IMR-90 (cell line): ENCODE results near the gene RAB28. TPM values are rescaled to one million over a fixed set of nuclear protein-coding genes. Genes with fewer than 3 reads are reported as not detected.

ENCODE experiments used
- ATAC-seq: fragments of 200-7000 bp; cut with Tn5 transposase; 2 replicates; pipeline ENCODE4 v1.9.1; 2020; ENCODE audit warnings: low read depth, mild to moderate bottlenecking, moderate library complexity
- BruUV-seq: library from RNA; stranded (reverse); fragments of 400-500 nt; replicated peaks from 2 replicates; lab custom pipeline; 2021; lab: Mats Ljungman, UMichigan
- CTCF ChIA-PET: fragments of 300-600 bp; formaldehyde crosslinking; extraction: SDS; loops from one replicate; lab custom pipeline; 2021; ENCODE audit warnings: antibody characterized with exemption; lab: Yijun Ruan, JAX
- POLR2A ChIA-PET: fragments of 300-600 bp; sonication (Branson Sonifier 250); formaldehyde crosslinking; loops from one replicate; lab custom pipeline; 2022; ENCODE audit warnings: antibody characterized with exemption; ENCODE audit not compliant: unreplicated experiment; lab: Charles Lee
- DNase-seq: peaks from one replicate; pipeline ENCODE4 v3.0.0; 2013
- H2AFZ ChIP-seq: replicated peaks from 2 replicates; pipeline ENCODE3; 2013; ENCODE audit warnings: low read length, mild to moderate bottlenecking; ENCODE audit not compliant: poor library complexity
- H2AK5ac ChIP-seq: 2 replicates; pipeline ENCODE4 v1.6.1; 2013; ENCODE audit warnings: low read depth, low read length, inconsistent platforms
- H2AK9ac ChIP-seq: replicated peaks from 2 replicates; pipeline ENCODE3; 2013; ENCODE audit warnings: mild to moderate bottlenecking, low read depth, low read length, moderate library complexity; ENCODE audit not compliant: poor library complexity
- H2BK120ac ChIP-seq: 2 replicates; pipeline ENCODE4 v1.6.1; 2013; ENCODE audit warnings: low read depth, low read length, inconsistent platforms
- H2BK15ac ChIP-seq: 3 replicates; pipeline ENCODE4 v1.6.1; 2013; ENCODE audit warnings: low read depth, low read length, inconsistent platforms
- H2BK20ac ChIP-seq: 2 replicates; pipeline ENCODE4 v1.6.1; 2013; ENCODE audit warnings: low read depth, mild to moderate bottlenecking, inconsistent platforms, low read length, moderate library complexity
- H2BK5ac ChIP-seq: 2 replicates; pipeline ENCODE4 v1.6.1; 2013; ENCODE audit warnings: mild to moderate bottlenecking, low read depth, low read length, inconsistent platforms; ENCODE audit not compliant: poor library complexity, severe bottlenecking
- H3K14ac ChIP-seq: replicated peaks from 2 replicates; pipeline ENCODE4 v1.6.1; 2013; ENCODE audit warnings: low read depth, low read length, inconsistent platforms
- H3K18ac ChIP-seq: 2 replicates; pipeline ENCODE4 v1.6.1; 2013; ENCODE audit warnings: low read depth, low read length, control low read depth
- H3K23ac ChIP-seq: 2 replicates; pipeline ENCODE4 v1.6.1; 2013; ENCODE audit warnings: low read depth, low read length, inconsistent platforms
- H3K27ac ChIP-seq: 2 replicates; pipeline ENCODE4 v1.5.1; 2013; ENCODE audit warnings: mild to moderate bottlenecking, control low read depth, low read length; ENCODE audit not compliant: insufficient read depth
- H3K27me3 ChIP-seq: 2 replicates; pipeline ENCODE4 v1.6.1; 2013; ENCODE audit warnings: low read length; ENCODE audit not compliant: control insufficient read depth, insufficient read depth
- H3K36me3 ChIP-seq: 2 replicates; pipeline ENCODE4 v1.6.1; 2013; ENCODE audit warnings: low read length, mixed read lengths; ENCODE audit not compliant: control insufficient read depth, insufficient read depth
- H3K4ac ChIP-seq: 2 replicates; pipeline ENCODE4 v1.6.1; 2013; ENCODE audit warnings: low read depth, low read length, inconsistent platforms
- H3K4me1 ChIP-seq: 2 replicates; pipeline ENCODE4 v1.6.1; 2013; ENCODE audit warnings: low read length, mixed read lengths; ENCODE audit not compliant: control insufficient read depth, insufficient read depth
- H3K4me2 ChIP-seq: 2 replicates; pipeline ENCODE4 v1.6.1; 2013; ENCODE audit warnings: low read depth, mild to moderate bottlenecking, control low read depth, low read length, moderate library complexity
- H3K4me3 ChIP-seq: 2 replicates; pipeline ENCODE4 v1.5.1; 2013; ENCODE audit warnings: low read depth, mild to moderate bottlenecking, control low read depth, low read length, moderate library complexity; ENCODE audit not compliant: insufficient read depth
- H3K56ac ChIP-seq: 2 replicates; pipeline ENCODE4 v1.6.1; 2013; ENCODE audit warnings: low read length, inconsistent platforms; ENCODE audit not compliant: insufficient read depth; ENCODE audit errors: extremely low read depth
- H3K79me1 ChIP-seq, 2 experiments: 2 replicates each; pipeline ENCODE4 v1.6.1; 2013; ENCODE audit warnings: low read length in 2 of 2, inconsistent platforms in 1 of 2, low read depth in 1 of 2
- H3K9ac ChIP-seq: 2 replicates; pipeline ENCODE4 v1.6.1; 2013; ENCODE audit warnings: low read depth, low read length, control low read depth
- H3K9me1 ChIP-seq: 2 replicates; pipeline ENCODE4 v1.6.1; 2013; ENCODE audit warnings: low read length, inconsistent platforms; ENCODE audit not compliant: insufficient read depth
- H3K9me3 ChIP-seq: 2 replicates; pipeline ENCODE4 v1.6.1; 2013; ENCODE audit warnings: low read length; ENCODE audit not compliant: control insufficient read depth, insufficient read depth
- H4K20me1 ChIP-seq: 2 replicates; pipeline ENCODE4 v1.6.1; 2013; ENCODE audit warnings: low read length, inconsistent platforms; ENCODE audit not compliant: insufficient read depth
- H4K5ac ChIP-seq: 2 replicates; pipeline ENCODE4 v1.6.1; 2013; ENCODE audit warnings: mild to moderate bottlenecking, low read depth, low read length, control low read depth
- H4K8ac ChIP-seq, 2 experiments: 2 replicates each; pipeline ENCODE4 v1.6.1; 2013; ENCODE audit warnings: low read depth in 2 of 2, low read length in 2 of 2, control low read depth in 1 of 2, inconsistent platforms in 1 of 2
- H4K91ac ChIP-seq: 2 replicates; pipeline ENCODE4 v1.6.1; 2013; ENCODE audit warnings: low read depth, low read length, inconsistent platforms; ENCODE audit not compliant: insufficient read depth
- BHLHE40 ChIP-seq: fragments of 150-350 bp; IDR thresholded peaks from 2 replicates; pipeline ENCODE4 v1.6.1; 2016; ENCODE audit warnings: mild to moderate bottlenecking, low read depth, low read length
- CEBPB ChIP-seq: IDR thresholded peaks from 2 replicates; pipeline ENCODE4 v1.6.1; 2012; ENCODE audit warnings: low read depth, low read length, improper control_type of control experiment
- CHD1 ChIP-seq: IDR thresholded peaks from 2 replicates; pipeline ENCODE4 v1.6.1; 2012; ENCODE audit warnings: low read depth, low read length, improper control_type of control experiment
- CTCF ChIP-seq: conservative IDR thresholded peaks from 2 replicates; pipeline ENCODE4 v1.5.1; 2012; ENCODE audit warnings: mild to moderate bottlenecking, low read depth, low read length, improper control_type of control experiment
- ELK1 ChIP-seq: fragments of 150-350 bp; IDR thresholded peaks from 2 replicates; pipeline ENCODE4 v1.6.1; 2016; ENCODE audit warnings: low read depth, mild to moderate bottlenecking, low read length, moderate library complexity, borderline replicate concordance
- FOS ChIP-seq: fragments of 150-350 bp; IDR thresholded peaks from 2 replicates; pipeline ENCODE4 v1.6.1; 2016; ENCODE audit warnings: low read depth, low read length
- MAFK ChIP-seq: IDR thresholded peaks from 2 replicates; pipeline ENCODE4 v1.6.1; 2012; ENCODE audit warnings: low read depth, low read length, improper control_type of control experiment
- MAZ ChIP-seq: IDR thresholded peaks from 2 replicates; pipeline ENCODE4 v1.6.1; 2012; ENCODE audit warnings: low read depth, mild to moderate bottlenecking, low read length, improper control_type of control experiment, moderate library complexity, borderline replicate concordance
- MXI1 ChIP-seq: IDR thresholded peaks from 2 replicates; pipeline ENCODE4 v1.6.1; 2012; ENCODE audit warnings: low read depth, mild to moderate bottlenecking, low read length, moderate library complexity, borderline replicate concordance
- NFE2L2 ChIP-seq: fragments of 150-350 bp; IDR thresholded peaks from 2 replicates; pipeline ENCODE4 v1.6.1; 2016; ENCODE audit warnings: low read depth, mild to moderate bottlenecking, low read length
- POLR2A ChIP-seq: IDR thresholded peaks from 2 replicates; pipeline ENCODE4 v1.6.1; 2012; ENCODE audit warnings: mild to moderate bottlenecking, low read depth, low read length
- RAD21 ChIP-seq: IDR thresholded peaks from 2 replicates; pipeline ENCODE4 v1.6.1; 2012; ENCODE audit warnings: low read length, improper control_type of control experiment
- RCOR1 ChIP-seq: IDR thresholded peaks from 2 replicates; pipeline ENCODE4 v1.6.1; 2012; ENCODE audit warnings: mild to moderate bottlenecking, low read length, improper control_type of control experiment; ENCODE audit not compliant: insufficient replicate concordance
- RFX5 ChIP-seq: IDR thresholded peaks from 2 replicates; pipeline ENCODE4 v1.8.0; 2012; ENCODE audit warnings: low read depth, mild to moderate bottlenecking, low read length, moderate library complexity
- SMC3 ChIP-seq: fragments of 150-350 bp; IDR thresholded peaks from 2 replicates; pipeline ENCODE4 v1.6.1; 2016; ENCODE audit warnings: low read depth, mild to moderate bottlenecking, antibody characterized with exemption, low read length, moderate library complexity
- USF2 ChIP-seq: fragments of 150-350 bp; IDR thresholded peaks from 2 replicates; pipeline ENCODE4 v1.6.1; 2017; ENCODE audit warnings: mild to moderate bottlenecking, antibody characterized with exemption, low read length, low read depth
- WGBS, 2 experiments: methylation state at CpG; one replicate each; pipeline versions ENCODE4 v1.1.5 to v1.1.7; 2013; ENCODE audit warnings: missing lambda C conversion rate in 2 of 2; ENCODE audit not compliant: insufficient read length in 1 of 2; ENCODE audit errors: extremely low coverage in 2 of 2; 5-methylcytosine and 5-hydroxymethylcytosine counted together
- dilution Hi-C: fragments of 300-500 bp; cut with HindIII; formaldehyde crosslinking; loops from one replicate; pipeline ENCODE4 v1.14.3; 2018; ENCODE audit warnings: low sequenced_read_pairs; ENCODE audit not compliant: unreplicated experiment
- in situ Hi-C: fragments of 300-500 bp; cut with MboI; formaldehyde crosslinking; loops from 3 replicates; pipeline ENCODE4 v1.14.3; 2019; ENCODE audit warnings: low sequenced_read_pairs, inconsistent platforms, mixed read lengths
- intact Hi-C: fragments of 100-400 bp; cut with micrococcal nuclease; formaldehyde crosslinking; loops from 2 replicates; pipeline ENCODE4 v1.10.0; 2022
- polyA plus RNA-seq, 3 experiments: library from polyadenylated mRNA; depleted of rRNA; stranded (reverse); fragments of >200 nt; gene quantifications; 2 replicates each; pipeline ENCODE4 v1.2.3, GENCODE V29; 2012; ENCODE audit warnings: low replicate concordance in 1 of 3
- total RNA-seq: library from RNA; depleted of rRNA; stranded (reverse); fragments of >200 nt; gene quantifications from 2 replicates; pipeline ENCODE4 v1.2.3, GENCODE V29; 2012

RAB28 gene
- total and polyA plus RNA-seq, 2 of the 4 experiments (the other 2 are of a cell fraction) = 7.5 to 10.8 TPM

- Histone ChIP-seq H3K9me1 (no peaks in the 10 kb centered on the region), H3K4me2 (no peak overlapping the region), H3K27me3 (no peaks in the 10 kb centered on the region), H3K36me3 (0 out of 2 replicates have a peak, but pooled peaks cover 1% of the 10 kb centered on the region), H2BK15ac (no peak overlapping the region), H3K9me3 (no peaks in the 10 kb centered on the region), H3K27ac (no peak overlapping the region), H3K14ac (no peak overlapping the region), H3K9ac (no peak overlapping the region), H3K79me1 (no peaks in the 10 kb centered on the region), H2AK9ac (no peak overlapping the region), H3K4me3 (no peak overlapping the region), H2BK20ac (no peak overlapping the region), H4K5ac (no peak overlapping the region), H3K4me1 (no peaks in the 10 kb centered on the region), H2AFZ (no peak overlapping the region), H4K8ac (no peak overlapping the region), H2BK120ac (no peak overlapping the region), H3K23ac (no peak overlapping the region), H3K56ac (no peak overlapping the region), H4K91ac (no peak overlapping the region), H3K4ac (no peak overlapping the region), H2AK5ac (no peak overlapping the region), H3K18ac (no peak overlapping the region), H4K20me1 (no peaks in the 10 kb centered on the region), H2BK5ac (no peak overlapping the region)
- ATAC-seq (no peak), DNase-seq (no peak)
- ChIA-PET CTCF (no interaction called here), POLR2A (no interaction called here)
- intact Hi-C loops (no loop called here), dilution Hi-C loops (no loop called here), in situ Hi-C loops (no loop called here)
- BruUV-seq = no TSS peak
- no peak for TF ChIP-seq CTCF
- no peak for TF ChIP-seq MAZ
- TF ChIP-seq ELK1 = no peak
- TF ChIP-seq RCOR1 = no peak
- TF ChIP-seq MXI1 = no peak
- no peak for TF ChIP-seq CHD1
- no peak for TF ChIP-seq NFE2L2
- TF ChIP-seq USF2 = no peak
- no peak for TF ChIP-seq RFX5
- no peak for TF ChIP-seq RAD21
- TF ChIP-seq CEBPB = no peak
- TF ChIP-seq SMC3 = no peak
- TF ChIP-seq POLR2A = no peak
- TF ChIP-seq BHLHE40 = no peak
- no peak for TF ChIP-seq MAFK
- no peak for TF ChIP-seq FOS
- no CpG with 5 or more reads among the region's 3 CpGs for WGBS, 2 experiments
These were observed 113.1 kb downstream of the RAB28 start for GRCh38 chr4:13371048-13371447.
